NK-92 treated with Interleukin-12 subunit alpha and Interleukin-12 subunit beta, amount 100 ng/mL, for 24 hours (cell line): ENCODE data around the gene CRADD.
"Not testable (repeated sequence)": the region's sequence is repeated elsewhere in the genome, so short reads cannot be mapped to it uniquely, and the experiment has no call there.

Experiments
- DNase-seq: peaks from one replicate; lab custom pipeline; 2025; lab: John Stamatoyannopoulos, UW

Gene CRADD

DNA sequence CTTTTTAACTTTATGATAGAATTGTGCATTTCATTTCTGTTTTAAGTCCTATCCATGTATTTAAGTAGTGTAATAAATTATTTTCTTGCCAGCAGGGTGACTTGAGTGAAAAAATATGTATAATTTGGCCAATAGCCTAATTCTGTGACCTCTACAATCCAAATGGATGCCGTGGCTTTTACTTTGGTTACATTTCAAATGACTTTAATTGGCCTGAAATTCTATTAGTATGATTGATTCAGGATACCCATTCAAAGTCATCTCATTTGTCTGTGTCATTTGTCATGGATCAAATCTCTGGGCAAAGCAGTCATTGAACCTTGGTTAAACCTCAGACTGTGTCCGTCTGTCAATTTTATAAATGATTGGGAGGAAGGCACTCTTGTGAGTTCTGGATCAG, 29.6 kb downstream of the CRADD start:
- DNase-seq = no peak

DNA sequence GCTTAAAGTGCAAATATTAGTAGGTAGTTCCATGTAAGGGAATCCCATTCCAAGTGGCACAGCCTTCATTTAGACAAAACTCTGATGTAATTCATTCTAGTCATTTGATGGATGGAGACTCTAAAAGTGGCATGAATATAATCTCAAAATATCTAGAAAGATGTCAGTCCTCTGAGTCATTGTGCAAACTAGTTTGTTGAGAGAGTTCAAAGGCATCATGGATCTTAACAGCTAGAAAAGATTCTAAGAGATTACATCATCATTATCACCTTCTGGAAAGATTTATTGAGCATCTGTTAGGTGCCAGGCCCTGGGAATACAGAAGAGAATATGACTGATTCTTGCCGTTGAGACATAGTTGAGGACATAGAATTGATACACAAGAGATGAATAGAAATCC, 30.7 kb downstream of the CRADD start:
- no peak for DNase-seq

DNA sequence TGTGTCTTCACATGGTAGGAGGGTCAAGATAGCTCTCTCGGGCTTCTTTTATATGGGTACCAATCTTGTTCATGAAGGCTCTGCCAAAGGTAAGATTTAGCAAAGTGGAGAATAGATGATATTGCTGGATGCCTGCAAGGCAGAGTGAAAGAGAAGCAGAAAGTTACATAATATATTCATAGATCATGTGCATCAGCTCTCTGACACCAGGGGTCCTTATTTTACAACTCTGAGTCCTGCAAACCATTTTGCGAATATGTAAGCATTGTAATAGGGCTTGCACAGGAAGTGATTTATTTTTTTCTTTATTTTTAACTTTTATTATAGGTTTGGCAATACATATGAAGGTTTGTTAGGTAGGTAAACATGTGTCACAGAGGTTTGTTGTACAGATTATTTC, 31.8 kb downstream of the CRADD start:
- DNase-seq = no peak

DNA sequence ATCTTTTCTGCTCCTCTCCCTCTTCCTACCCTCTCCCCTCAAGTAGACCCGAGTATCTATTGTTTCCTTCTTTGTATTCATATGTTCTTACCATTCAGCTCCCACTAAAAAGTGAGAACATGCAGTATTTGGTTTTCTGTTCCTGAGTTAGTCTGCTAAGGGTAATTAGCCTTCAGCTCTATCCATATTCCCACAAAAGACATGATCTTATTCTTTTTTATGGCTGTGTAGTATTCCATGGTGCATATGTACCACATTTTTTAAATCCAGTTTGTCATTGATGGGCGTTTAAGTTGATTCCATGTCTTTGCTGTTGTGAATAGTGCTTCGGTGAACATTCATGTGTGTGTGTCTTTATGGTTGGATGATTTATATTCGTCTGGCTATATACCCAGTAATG, 32.2 kb downstream of the CRADD start:
- DNase-seq = no peak

DNA sequence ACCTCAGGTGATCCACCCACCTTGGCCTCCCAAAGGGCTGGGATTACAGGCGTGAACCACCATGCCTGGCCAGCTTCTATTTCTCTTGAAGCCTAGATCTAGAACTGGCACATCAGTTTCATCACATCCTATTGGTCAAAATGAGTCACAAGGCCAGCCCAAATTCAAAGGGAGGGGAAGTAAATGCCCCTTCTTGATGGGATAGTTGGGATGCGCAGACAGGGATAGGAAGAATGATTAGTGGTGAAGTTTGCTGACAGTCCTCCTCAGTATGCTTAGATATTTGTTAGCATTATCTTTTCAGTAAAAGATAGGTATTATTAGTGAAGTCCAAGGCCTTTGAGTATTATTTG, 33.4 kb downstream of the CRADD start:
- DNase-seq = no peak

DNA sequence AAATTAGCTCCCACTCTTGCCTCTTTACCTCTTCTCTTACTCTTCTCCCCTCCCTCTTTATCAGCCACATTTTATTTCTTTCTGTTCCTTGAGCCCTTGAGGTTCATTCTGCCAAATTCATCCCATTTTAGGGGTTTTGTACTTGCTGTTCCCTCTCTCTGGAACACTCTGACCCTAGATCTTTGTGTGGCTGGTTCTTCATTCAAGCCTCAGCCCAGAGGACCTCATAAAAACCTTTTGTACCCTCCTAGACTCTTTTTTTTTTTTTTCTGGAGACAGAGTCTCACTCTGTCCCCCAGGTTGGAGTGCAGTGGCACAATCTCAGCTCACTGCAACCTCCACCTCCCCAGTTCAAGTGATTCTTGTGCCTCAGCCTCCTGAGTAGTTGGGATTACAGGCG, 34.3 kb downstream of the CRADD start:
- not testable (repeated sequence) for DNase-seq

DNA sequence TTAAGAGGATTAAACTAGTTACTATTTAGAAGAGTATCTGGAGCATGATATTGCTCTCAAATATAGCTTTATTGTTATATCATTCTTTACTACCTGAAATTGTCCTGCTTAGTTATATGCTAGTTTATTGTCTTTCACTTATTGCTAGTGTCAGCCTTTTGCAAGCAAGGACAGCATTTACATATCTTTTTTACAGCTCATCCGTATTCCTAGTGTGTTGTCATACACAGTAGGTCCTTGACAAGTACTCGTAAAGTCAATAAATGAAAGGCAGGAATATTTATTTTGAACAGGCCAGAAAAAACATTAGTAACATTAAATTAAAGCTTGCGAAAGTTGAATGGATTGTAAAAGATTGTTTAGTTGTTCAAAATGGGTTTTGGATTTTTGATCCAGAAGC, 35.0 kb downstream of the CRADD start:
- DNase-seq = no peak

DNA sequence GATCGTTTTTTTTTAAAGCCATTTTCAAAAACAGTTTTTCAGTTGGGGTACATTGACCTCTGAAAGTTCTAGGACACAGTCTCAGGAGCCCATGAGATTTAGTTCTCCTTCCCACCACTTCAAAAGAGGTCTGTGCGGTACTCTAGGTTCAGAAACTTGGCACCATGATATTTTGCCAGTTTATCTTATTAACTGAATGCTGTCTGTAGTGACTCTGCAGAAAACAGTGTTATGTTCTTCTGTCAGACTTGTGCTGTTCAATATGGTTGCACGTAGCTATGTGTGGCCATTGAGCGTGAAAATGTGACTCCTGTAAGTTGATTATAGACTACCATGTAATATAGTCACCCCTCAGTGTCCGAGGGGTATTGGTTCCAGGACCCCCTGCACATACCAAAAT, 35.9 kb downstream of the CRADD start:
- DNase-seq = no peak

DNA sequence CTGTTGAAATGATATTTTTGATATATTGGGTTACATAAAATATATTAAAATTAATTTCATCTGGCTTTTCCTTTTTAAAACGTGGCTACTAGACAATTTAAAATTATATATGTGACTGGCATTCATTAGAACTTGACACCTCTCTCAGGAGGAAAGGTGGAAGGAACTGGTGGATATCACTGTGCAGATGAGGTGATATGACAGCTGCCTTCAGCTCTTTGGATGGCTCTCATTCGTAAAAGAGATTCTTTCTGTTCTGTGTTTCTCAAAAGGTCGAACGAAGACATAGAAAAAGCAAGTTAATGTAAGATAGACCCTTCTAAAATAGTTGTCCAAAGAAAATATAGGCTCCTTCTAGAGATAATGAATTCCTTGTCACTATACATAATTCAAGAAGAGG, 36.6 kb downstream of the CRADD start:
- DNase-seq = no peak

DNA sequence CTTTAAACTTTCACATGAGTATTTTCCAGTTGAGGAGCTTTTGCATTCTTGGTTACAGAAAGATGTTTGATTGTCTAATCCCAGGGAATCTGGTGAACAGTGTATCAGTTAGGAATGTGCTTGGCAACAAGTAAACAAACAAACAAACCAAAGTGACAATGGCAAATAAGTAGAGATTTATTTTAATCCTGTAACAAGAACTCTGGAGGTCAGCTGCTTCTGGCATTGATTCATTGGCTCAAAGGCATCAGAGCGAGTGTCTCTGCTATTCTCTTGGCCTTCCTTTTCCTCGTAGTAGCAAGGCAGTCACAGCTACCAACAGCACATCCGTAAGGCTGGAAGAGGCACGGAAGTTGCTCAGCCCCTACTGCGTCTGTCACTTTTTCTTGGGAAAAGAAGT, 37.2 kb downstream of the CRADD start:
- DNase-seq = no peak

DNA sequence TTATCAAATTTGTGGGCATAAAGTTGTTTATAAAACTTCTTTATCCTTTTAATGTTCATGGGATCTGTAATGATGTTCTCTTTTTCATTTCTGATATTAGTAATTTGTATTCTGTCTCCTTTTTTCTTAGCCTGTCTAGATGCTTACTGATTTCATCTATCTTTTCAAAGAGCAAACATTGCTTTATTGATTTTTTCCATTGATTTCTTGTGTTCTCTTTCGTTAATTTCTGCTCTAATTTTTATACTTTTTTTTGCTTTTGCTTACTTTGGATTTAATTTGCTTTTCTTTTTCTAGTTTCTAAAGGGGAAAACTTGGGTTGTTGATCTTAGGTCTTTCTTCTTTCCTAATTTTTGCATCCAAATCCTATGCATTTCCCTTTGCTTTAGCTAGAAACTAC, 42.5 kb downstream of the CRADD start:
- no peak for DNase-seq

DNA sequence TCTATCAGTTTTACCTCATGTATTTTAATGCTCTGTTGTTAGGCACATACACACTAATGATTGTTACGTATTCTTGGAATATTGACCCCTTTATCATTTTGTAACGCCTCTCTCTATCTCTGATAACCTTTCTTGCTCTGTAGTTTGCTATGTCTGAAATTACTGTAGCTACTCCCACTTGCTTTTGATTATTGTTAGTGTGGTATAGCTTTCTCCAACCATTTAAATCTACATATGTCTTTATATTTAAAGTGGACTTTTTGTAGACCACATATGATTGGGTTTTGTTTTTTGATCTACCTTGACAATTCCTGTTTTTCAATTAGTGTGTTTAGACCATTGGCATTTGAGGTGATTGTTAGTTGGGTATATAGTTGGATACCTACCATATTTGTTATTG, 43.4 kb downstream of the CRADD start:
- no peak for DNase-seq

DNA sequence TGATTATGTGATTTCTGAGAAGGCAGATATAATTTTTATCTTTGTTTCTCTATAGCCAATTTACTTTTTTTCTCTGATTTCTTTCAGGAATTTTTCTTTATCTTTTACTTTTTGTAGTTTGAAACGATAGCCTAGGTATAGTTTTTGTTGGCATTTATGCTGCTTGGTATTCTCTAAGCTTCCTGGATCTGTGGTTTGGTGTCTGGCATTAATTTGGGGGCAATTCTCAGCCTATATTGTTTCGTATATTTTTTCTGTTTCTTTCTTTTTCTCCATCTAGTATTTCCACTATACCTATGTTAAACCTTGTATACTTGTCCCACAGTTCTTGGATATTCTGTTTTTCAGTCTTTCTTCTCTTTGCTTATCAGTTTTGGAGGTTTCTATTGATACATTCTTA, 45.0 kb downstream of the CRADD start:
- DNase-seq = no peak

DNA sequence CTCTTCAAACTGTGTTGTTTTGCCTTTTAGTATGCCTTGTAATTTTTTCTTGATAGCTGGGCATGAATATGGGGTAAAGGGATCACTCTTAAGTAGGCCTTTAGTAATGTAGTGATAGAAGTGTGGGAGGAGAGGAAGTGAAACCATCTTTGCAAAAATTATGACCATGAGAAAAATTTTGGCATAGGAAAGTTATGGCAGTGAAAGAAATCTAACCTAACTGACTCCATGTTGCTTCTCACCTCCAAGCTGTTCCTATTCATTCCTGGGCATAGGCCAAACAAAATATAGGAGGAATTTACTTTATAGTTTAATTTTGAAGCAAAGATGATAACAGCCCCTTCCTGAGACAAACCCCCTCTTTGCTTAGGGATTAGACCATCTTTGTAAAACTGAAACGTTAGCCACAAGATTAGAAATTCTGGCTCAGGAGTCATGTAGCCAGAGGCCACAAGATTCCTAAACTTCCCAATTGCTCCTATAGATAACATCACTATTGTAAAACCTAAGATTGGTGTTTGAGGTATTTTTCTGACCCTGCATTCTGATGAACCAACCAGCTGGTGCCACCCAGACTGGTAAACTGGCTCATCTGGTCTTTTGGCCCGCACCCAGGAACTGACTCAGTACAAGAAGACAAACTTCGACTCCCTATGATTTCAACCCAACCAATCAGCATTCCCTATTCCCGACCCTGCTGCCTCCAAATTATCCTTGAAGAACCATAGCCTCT, 45.8 kb downstream of the CRADD start:
- DNase-seq = no peak

DNA sequence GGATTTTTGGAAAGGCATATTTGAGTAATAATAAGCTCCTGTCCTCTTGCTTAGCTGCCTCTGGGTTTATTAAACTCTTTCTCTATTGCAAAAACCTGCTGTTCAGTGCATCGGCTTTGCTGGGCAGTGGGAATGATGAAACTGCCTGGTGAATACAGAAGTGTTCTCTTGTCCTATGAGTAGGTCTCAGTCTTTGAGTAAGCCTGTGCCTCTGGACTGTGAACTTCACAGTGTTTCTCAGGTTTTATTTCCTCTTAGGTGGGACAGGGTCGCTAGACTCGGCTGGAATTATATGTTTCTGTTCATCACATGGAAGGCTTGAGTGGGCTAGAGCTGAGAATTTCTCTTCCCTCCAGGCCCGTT, 46.4 kb downstream of the CRADD start:
- DNase-seq = no peak

DNA sequence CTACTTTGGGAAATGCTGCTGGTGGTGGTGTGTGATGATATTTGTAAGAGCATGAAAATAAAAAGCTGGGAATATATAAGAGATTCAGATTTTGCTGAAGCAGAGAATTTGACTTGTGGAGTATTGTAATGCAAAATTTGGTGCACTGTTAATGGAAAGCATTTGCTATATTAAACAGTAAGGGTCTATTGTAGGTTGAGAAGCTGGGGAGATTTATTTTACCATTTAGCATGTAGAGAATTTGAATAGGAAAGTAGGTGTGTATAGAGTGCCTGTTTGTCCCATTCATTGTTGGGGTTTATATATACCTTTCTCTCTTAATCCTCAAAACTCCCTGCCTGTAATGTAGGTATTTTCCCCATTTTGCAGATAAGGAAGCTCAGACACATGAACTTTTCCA, 48.4 kb downstream of the CRADD start:
- no peak for DNase-seq

DNA sequence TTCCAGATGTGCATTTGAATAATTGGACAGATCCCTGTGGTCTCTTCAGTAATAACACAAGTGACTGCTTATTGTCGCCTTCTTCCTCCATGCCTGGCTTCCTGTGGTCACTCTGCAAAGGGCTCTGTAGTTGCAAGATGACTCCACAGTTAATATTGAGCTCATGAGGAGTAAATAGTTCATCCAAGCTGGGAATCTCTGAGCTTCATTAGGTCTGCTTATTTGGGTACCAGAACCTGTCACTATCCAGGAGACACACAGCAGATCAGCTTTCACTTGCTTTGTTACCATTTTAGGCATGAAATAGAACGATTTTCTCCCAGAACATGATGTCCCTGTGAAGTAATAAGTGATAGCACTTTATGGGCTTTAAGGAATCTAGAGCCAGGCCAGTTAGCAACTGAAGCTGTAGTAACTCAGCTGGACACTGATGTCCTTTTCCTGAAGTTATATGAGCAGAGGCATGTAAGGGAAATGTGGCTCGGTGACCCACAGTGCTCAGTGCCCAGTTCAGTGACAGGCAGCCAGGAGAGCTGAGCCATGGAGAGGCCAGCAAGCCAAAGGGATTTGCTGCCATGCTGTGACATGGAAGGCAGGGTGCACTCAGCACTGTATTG, 50.1 kb downstream of the CRADD start:
- DNase-seq = no peak

DNA sequence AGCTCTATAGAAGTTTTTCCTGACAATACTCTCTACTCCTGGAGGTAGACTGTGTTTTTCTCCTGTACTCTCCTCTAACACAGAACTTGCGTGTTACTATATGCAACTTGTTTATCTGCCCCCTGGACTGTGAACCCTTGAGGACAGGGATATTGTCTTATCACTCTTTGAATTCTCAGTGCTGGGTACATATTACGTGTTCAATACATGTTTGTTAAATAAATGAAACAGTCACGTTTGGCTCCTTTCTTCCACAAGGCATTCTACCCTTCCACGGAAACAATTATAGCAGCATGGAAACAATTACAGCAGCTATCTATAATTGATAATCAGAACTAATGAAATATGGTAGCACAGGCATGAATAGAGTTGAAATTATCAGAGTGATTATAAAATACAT, 50.7 kb downstream of the CRADD start:
- DNase-seq = no peak

DNA sequence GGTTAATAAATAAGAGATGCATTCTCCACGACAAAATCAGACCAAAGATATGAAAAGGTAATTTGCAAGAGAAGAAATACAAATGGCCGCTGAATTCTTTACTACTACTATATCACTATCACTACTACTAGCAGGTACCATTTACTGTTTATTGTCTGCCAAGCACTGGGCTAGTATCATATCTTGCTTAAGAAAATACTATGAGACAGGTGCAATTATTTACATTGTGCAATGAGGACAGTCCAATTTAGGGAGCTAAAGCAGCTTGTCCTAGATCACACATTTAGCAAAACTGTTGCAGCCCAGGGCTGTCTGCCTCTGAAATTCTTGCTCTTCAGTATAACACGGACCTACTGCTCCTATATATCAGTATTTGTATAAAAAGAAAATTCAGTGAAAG, 52.8 kb downstream of the CRADD start:
- no peak for DNase-seq

DNA sequence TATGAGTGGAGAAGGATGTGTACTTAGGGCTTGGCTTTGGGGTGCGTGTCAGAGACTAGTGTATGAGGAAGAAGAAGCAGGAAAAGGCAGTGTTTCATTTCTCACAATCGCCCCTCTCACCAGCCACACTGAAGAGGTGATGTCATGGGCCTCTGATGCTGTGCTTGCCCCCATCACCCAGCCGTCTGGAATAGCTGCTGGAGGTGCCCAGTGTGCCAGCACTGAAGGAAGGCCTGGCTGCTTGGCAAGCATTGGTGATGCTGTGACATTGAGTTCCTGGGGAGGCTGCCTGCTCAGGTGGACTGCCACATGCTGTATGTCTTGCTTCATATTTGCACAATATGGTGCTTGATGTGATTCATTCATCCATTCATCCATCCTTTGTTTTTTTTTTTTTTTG, 56.2 kb downstream of the CRADD start:
- DNase-seq = no peak

DNA sequence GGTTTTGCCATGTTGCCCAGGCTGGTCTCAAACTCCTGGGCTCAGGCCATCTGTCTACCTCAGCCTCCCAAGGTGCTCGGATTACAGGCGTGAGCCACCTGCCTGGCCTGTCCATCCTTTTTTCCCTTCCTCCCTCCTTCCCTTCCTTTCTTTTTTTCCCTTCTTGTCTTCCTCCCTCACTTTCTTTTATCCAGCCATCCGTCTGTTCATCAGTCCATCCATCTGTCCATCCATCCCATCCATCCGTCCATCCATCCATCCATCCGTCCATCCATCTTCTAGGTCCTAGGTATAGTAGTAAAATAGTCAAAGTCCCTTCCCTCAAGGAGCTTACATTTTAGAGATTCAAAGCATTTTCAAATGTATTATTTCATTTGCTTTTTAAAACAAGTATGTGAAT, 56.8 kb downstream of the CRADD start:
- no peak for DNase-seq

DNA sequence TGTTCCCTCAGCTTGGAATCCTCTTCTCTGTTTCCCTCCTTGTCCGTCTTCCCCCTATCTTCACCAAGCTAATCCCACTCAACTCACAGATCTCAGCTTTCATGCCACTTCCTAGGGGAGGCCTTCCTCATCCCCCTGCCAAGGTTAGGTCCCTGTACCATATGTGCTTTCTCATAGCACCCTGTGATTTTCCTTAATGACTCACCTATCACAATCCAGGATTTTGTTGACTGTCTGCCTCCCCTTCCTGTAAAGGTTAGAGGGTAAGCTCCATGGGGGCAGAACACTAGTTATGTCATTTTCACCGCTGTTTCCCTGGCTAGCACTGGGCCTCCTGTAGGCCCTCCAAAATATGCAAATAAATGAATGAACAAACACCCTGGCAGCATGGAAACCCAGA, 57.6 kb downstream of the CRADD start:
- DNase-seq = no peak

DNA sequence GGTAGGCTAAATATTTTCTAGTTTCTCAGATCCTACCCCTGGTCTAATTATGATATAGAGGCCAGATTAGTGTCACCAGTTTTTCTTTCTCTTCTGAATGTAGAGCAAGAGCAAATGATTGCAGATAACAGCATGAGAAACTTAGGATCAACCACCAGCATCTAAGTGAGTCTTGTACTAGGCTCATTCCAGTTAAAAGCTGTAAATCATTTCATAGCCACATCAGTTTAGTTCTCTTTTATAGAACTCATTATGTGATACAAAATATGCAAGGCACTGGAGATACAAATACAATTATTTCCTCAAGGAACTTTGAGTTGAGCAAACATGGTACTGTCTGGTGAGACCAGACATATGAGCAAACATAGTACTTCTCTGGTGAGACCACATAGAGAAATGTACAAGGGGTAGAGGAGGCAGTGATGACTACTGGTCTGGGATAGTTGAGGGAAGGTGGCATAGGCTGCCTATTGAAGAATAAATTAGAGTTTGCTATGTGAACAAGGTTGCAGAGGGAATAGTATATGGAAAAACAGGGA, 59.5 kb downstream of the CRADD start:
- DNase-seq = no peak
